GM04504 (cell line): ENCODE data around the gene DDN.

Experiments
- DNase-seq: peaks from one replicate; pipeline ENCODE4 v3.0.0-alpha.2; 2012; ENCODE audit warnings: low read depth

DDN gene

DNA sequence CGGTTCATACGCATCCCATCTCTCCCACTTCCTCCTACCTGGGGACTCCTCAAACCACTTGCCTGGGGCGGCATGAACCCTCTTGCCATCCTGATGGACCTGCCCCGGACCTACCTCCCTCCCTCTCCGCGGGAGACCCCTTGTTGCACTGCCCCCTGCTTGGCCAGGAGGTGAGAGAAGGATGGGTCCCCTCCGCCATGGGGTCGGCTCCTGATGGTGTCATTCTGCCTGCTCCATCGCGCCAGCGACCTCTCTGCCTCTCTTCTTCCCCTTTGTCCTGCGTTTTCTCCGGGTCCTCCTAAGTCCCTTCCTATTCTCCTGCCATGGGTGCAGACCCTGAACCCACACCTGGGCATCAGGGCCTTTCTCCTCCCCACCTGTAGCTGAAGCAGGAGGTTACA, 17.4 kb downstream of the DDN start:
- DNase-seq: no peak

GRCh38 chr12:48980953-48981756, 18.0 kb downstream of the DDN start:
- DNase-seq: no peak

GRCh38 chr12:48980389-48980952, 18.7 kb downstream of the DDN start:
- DNase-seq: no peak

DNA sequence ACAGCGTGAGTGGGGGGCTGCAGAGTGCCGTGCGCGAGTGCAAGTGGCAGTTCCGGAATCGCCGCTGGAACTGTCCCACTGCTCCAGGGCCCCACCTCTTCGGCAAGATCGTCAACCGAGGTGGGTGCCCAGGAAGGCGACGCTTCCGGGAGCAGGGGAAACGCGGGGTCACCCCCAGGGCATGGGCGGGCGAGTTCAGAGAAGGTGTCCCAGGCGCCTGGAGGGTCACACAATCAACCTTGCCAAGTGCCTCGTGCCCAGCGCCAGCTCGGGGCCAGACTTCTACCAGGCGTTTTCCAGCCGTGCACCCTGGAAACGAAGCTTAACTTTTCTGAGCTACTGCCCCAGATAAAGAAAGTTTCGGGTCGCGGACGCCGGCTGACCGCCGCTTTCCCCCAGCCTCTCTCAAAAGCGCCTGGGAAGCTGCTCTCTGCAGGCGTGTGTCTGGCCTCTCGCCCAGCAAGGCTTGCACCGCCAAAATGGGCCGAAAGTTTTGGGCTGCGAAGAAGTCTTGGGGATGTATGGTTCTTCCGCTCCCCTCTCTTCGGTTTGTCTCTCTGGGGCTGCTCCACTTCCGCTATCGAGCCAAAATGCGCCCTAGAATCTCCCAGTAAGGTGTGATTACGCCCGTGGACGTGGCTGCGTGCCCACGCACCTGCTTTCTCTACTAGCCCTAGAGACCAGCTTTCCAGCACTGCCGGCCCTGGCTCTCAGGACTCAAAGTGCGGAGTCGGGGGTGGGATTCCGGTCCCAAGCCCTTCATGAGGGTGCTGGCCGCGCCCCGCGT, 19.4 kb downstream of the DDN start:
- DNase-seq: no peak

DNA sequence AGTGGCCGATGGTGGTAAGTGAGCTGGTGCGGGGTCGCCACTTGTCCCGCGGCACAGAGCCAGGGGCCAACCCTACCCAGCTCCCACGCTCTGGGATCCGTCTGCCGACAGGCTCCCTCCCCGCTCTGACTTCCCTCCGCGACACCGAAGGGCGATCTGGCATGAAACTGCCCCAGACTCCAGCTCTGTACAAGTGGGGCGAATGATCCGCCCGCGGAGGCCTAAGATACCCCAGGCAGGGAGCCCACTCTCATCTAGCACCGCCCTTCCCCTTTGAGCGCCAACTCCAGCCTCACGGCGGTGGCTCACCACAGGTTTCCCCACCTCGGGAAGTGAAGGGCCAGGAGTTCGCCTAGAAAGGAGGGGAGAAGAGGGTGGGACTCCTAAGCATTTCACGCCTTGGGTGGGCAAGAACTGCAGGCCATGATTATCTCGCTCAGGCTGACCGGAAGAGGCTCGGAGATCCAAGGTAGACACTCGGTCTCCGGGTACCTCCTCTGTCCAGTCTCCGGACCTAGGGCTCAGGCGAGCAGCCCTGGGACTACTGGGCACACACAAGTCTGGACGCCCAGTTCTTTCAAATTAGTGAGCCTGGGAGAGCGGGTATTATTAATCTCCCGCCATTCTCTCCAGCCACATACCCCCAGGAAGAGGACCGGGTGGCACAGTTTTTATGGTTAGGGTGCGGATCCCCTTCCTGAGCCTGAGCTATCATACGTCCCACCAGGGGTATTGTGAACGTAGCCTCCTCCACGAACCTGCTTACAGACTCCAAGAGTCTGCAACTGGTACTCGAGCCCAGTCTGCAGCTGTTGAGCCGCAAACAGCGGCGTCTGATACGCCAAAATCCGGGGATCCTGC, 20.2 kb downstream of the DDN start:
- no peak for DNase-seq

DNA sequence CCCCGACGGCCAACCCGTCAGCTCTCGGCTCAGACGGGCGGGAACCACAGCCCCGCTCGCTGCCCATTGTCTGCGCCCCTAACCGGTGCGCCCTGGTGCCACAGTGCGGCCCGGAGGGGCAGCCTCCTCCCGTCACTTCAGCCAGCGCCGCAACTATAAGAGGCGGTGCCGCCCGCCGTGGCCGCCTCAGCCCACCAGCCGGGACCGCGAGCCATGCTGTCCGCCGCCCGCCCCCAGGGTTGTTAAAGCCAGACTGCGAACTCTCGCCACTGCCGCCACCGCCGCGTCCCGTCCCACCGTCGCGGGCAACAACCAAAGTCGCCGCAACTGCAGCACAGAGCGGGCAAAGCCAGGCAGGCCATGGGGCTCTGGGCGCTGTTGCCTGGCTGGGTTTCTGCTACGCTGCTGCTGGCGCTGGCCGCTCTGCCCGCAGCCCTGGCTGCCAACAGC, 20.9 kb downstream of the DDN start, which contains the start of gene WNT1:
WNT1 (plus strand) TSS at position 32 of the 450 bp plus-strand sequence; CDS start at position 361, 329 bp downstream.
- DNase-seq: no peak

GRCh38 chr12:48977290-48978281, 21.6 kb downstream of the DDN start:
- no peak for DNase-seq

DNA sequence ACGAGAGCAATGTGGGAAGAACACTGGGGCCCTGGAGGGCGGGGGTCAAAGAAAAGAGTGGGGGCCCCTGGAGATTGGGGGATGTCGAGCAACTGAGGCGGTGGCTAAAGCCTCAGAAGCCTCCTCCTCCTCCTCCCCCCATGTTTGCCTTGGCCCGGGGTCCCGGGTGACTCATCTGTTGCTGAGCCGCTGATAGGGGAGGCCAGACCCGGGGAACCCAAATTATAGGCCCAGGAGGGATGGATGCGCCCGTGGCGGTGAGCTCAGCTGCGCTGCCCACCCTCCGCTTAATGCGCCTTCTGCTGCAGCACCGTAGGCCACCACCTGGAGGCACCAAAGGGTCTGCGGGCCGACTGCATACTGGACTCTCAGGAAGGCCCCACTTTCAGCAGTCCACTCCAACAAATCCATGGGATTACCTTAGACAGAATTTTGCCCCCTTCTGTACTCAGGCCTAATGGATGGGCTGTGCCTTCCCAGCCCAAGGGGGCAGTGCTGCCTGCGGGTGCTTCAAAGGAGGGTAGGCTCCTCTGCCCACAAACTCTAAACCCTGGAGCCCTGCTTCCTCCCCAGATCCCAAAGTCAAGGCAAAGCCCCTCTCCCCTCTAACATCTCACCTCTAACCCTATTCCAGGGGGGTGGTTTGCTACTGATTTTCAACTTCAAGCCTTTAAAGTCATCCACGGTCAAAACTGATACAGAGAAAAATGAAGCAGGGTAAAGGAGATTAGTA, 25.1 kb downstream of the DDN start:
- DNase-seq: no peak

- DNase-seq: no peak
Measured at GRCh38 chr12:48973531-48973930, 25.6 kb downstream of the DDN start.

DNA sequence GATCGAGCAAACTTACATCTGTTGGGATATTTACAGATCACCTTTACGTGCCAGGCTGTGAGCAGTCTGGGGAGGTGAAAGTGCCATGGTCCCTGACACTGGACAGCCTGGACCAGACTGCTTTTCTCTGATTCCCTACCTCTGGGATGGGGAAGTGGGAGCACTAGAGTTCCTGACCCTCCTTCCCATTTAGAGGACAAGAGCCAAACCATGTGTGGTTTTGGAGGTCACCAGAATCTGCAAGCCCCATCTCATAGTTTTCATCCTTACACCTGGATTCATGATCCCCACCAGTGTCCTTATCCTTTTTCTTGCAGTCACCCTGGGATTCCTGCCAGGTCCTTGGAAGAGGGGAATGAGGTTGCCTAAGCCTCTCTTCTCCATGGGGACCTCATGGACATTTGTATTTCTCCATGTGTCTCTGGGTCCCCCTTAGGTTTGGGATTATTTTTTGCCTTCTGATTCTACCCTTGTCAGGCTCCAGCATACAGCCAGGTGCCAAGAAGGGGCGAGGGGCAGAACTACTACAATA, 26.2 kb downstream of the DDN start:
- no peak for DNase-seq

- no peak for DNase-seq
Measured at GRCh38 chr12:48972213-48972951, 26.8 kb downstream of the DDN start.

DNA sequence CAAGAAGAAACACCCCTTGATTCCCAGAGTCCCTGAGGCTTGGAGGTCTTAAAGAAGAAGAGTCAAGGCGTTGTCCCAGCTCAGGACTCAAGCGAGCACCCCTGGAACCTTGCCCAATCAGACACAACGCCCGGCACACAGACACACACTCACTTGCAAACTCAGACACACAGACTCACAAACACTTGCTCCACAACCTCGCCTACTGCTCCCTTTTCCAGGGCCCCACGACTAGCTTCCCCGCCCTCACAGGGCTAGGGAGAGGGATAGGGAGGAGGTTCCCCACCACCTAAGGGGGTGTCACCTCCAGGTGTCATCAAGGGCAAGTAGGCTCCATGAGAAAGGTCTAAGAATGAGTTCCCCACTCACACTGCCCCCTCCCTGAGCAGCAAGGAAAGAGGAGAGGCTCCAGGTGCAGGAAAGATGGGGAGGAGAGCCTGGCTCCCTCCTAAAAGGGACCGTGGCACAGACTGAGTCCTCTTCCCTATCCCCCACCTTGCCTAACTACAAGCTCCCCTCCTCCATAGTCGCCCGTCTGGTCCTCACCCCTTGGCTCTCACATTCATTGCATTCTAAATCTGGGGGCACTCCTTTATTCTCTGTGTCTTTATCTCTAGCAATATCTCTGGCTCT, 28.4 kb downstream of the DDN start:
- no peak for DNase-seq

DNA sequence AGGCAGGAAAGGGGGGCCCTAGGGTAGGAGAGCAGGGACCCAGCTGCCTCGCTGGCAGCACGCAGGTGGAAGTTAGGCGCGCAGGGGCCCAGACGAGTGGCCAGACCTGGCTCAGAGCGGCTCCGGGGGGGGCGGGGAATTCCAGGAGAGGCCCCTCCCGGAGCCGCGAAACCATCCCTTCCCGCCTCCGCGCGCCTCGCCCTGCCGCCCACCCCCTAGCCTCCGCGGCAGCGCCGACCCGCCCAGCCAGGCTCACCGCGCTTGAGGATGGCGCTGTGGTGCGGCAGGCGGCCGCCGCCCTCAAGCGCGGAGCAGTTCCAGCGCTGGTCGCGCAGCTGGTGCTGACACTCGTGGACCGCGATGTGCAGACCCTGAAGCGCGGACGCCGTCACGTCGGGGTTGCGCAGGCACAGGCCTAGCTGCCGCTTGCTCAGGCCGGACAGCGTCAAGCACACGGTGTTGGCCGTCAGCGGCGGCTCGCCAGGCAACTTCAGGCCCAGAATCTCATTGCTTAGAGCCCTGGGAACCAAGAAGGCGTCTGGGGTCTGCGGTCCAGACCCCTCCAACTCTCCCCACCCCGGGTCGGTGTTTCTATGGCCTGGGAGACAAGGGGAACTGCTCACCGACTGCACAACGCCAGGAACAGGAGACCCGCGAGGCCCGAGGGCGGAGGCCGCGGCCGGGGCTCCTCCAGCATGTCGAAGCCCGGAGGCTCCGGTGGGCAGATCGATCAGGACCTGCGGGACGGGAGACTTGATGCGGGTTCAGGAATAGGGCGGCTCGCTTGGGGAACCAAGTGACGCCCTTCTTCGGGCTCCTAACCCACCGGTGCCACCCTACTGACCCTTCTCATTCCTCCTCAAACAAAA, 29.1 kb downstream of the DDN start:
- DNase-seq: no peak

- DNase-seq: no peak
Measured at GRCh38 chr12:48969160-48969771, 29.9 kb downstream of the DDN start.

DNA sequence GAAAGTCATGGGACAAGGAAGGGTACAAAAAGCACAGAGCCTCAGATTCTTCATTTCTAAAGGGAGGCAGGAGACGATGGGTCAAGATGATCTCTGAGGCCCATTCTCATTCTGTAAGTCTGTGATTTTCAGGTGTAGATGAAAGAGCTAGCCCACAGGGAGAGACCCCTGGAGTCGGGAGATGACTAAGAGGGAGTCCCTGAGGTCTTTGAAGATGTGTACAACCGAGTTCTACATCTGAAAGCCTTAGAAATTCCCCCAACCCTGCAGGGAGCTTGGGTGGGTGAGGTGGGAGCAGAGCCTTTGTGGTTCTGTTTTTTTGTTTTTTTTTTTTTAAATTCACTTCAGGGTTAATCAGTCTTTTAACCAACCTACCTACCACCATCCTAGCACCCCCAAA, 30.7 kb downstream of the DDN start:
- no peak for DNase-seq

DNA sequence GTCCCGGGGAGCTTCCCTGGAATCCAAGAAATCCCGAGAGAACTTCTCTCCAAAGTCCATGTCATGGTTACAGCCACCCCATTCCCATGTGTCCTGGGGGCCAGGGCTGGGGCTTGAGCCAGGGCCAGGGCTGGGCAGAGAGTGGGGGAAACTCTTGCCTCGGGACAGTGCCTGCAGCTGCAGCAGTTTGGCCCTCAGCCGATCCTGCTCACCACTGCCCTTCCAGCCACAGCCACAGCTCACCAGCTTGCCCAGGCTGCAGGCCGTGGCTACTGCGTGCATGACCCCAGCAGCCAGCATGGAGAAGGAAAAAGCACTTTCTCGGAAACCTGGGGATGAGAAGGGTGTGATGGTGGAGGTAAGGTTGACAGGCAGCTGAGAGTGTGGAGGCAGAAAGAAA, 31.2 kb downstream of the DDN start:
- DNase-seq: no peak
